Ovary (tissue), 9 donors: ENCODE data around the gene CARD9. TPM values are rescaled to one million over a fixed set of nuclear protein-coding genes. Genes with fewer than 3 reads are reported as not detected.
A peak's percentile ranks its signal among the peaks of the same experiment; 100 is the strongest.
"Not testable (repeated sequence)": the region's sequence is repeated elsewhere in the genome, so short reads cannot be mapped to it uniquely, and the experiment has no call there.

Source experiments
- DNase-seq, 5 donors: peaks; one replicate each; pipeline ENCODE4 v3.0.0-alpha.2; 2019 to 2020
- H3K27ac ChIP-seq, 2 donors: fragments of 200-600 bp; one replicate each; pipeline versions ENCODE4 v1.5.1 to v1.8.0; 2019 to 2022
- H3K27me3 ChIP-seq: fragments of 200-600 bp; one replicate; pipeline ENCODE4 v1.8.0; 2022
- H3K36me3 ChIP-seq: fragments of 200-600 bp; sonication (generic); one replicate; pipeline ENCODE4 v1.5.1; 2019
- H3K4me1 ChIP-seq: one replicate; pipeline ENCODE4 v1.8.1; 2013; ENCODE audit warnings: mild to moderate bottlenecking, moderate library complexity; ENCODE audit not compliant: insufficient read depth
- H3K4me3 ChIP-seq: fragments of 200-600 bp; sonication (generic); one replicate; pipeline ENCODE4 v1.5.1; 2017
- H3K9me3 ChIP-seq, 2 donors: fragments of 200-600 bp in 1 of 2; sonication (generic) in 1 of 2; one replicate each; pipeline versions ENCODE4 v1.5.1 to v1.8.1; 2013 to 2019; ENCODE audit warnings: mild to moderate bottlenecking in 1 of 2, moderate library complexity in 1 of 2
- EP300 ChIP-seq: sonication (generic); formaldehyde crosslinking; IDR thresholded peaks from one replicate; pipeline ENCODE4 v1.6.1; 2017; ENCODE audit warnings: antibody characterized with exemption
- POLR2A ChIP-seq: fragments of 450-650 bp; IDR thresholded peaks from one replicate; pipeline ENCODE4 v1.6.1; 2017; ENCODE audit warnings: antibody characterized with exemption, mild to moderate bottlenecking, moderate library complexity
- WGBS, 3 donors: extraction: QIAGEN DNeasy Blood & Tissue Kit in 1 of 3; methylation state at CpG; one replicate each; pipeline versions ENCODE4 v1.1.5 to v1.1.7; 2013 to 2017; 5-methylcytosine and 5-hydroxymethylcytosine counted together
- intact Hi-C, 4 donors: fragments of 100-400 bp; cut with DNase I; formaldehyde crosslinking; loops; one replicate each; pipeline versions ENCODE4 v1.11.0 to v1.15.1; 2022 to 2023
- polyA plus RNA-seq, 2 donors: library from polyadenylated mRNA; stranded (reverse); fragments of 200-250 nt in 1 of 2; fragments of 350-450 nt in 1 of 2; fragmentation: Illumina TruSeq in 1 of 2; extraction: RNeasy Lipid Tissue Mini Kit (QIAGEN cat#74804) in 1 of 2; gene quantifications; one replicate each; pipeline ENCODE4 v1.2.3, GENCODE V29; 2013 to 2014
- total RNA-seq, 7 donors: library from RNA; depleted of rRNA in 2 of 7; stranded (reverse); fragments of >200 nt in 2 of 7; fragmentation: NEBNext Ultra II Directional in 3 of 7; extraction: Animal tissue kit (Norgen Biotek cat#: 25700) in 3 of 7; gene quantifications; one replicate each; pipeline versions ENCODE4 v1.1.0 to v1.2.4, GENCODE V29; 2016 to 2023
- TF ChIP-seq, protein P1 (sequence below), 3 donors: fragments of 450-650 bp in 2 of 3; fragments of 200-600 bp in 1 of 3; IDR thresholded peaks; one replicate each; pipeline versions ENCODE4 v1.5.1 to v1.8.0; 2016 to 2022; ENCODE audit warnings: antibody characterized with exemption in 3 of 3, mild to moderate bottlenecking in 1 of 3
- donor health status: DM: no; HTN: no; CAD: no; lungs with moderate emphysema.
- donor health status: DM: no; HTN: no; CAD: no.
- donor health status: Bipolar disorder and iron deficiency.
- donor health status: DM: yes; HTN: yes; CAD: no.
- donor health status: DM: no; HTN: no; CAD: no.
- donor health status: DM: yes; HTN: yes; CAD: no.

Gene CARD9
- total and polyA plus RNA-seq, 9 donors = 0.48 to 3.5 (median 1.1) TPM; not detected in 1

DNA sequence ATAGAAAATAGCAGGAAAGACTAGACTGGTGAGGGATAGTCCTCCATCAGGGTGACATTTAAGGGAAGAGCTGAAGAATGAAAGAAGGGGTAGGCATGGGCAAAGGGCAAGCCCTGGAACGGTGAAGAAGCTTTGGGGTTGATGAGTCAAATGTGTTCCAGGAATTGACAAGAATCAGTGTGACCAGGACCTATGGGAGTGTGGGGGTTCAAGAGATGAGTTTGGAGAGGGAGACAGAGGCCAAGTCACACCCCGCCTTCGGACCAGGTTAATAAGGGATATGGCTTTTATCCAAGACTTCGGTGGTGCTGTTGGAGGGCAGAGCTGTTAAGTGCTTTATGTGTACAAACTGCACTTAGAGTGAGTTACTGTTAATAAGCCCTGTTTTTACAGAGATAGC lies 37.9 kb upstream of the CARD9 start:
- WGBS, 3 donors = 16 to 26% (median 21%) methylated on average over 4 of the region's 4 CpGs
- Histone ChIP-seq H3K27ac (no peak overlapping the region), H3K9me3 (no peaks in the 10 kb centered on the region), H3K36me3 (no peaks in the 10 kb centered on the region), H3K4me3 (peak overlapping the region; percentile 92), H3K27me3 (no peaks in the 10 kb centered on the region), H3K4me1 (peaks cover 2% of the 10 kb centered on the region)
- TF ChIP-seq EP300 (no peak), POLR2A (no peak)
- TF ChIP-seq, protein P1, sequence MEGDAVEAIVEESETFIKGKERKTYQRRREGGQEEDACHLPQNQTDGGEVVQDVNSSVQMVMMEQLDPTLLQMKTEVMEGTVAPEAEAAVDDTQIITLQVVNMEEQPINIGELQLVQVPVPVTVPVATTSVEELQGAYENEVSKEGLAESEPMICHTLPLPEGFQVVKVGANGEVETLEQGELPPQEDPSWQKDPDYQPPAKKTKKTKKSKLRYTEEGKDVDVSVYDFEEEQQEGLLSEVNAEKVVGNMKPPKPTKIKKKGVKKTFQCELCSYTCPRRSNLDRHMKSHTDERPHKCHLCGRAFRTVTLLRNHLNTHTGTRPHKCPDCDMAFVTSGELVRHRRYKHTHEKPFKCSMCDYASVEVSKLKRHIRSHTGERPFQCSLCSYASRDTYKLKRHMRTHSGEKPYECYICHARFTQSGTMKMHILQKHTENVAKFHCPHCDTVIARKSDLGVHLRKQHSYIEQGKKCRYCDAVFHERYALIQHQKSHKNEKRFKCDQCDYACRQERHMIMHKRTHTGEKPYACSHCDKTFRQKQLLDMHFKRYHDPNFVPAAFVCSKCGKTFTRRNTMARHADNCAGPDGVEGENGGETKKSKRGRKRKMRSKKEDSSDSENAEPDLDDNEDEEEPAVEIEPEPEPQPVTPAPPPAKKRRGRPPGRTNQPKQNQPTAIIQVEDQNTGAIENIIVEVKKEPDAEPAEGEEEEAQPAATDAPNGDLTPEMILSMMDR (IDR thresholded peaks at IDR 0.05) = no peak
- no peak for DNase-seq
- intact Hi-C loops = no loop called here

DNA sequence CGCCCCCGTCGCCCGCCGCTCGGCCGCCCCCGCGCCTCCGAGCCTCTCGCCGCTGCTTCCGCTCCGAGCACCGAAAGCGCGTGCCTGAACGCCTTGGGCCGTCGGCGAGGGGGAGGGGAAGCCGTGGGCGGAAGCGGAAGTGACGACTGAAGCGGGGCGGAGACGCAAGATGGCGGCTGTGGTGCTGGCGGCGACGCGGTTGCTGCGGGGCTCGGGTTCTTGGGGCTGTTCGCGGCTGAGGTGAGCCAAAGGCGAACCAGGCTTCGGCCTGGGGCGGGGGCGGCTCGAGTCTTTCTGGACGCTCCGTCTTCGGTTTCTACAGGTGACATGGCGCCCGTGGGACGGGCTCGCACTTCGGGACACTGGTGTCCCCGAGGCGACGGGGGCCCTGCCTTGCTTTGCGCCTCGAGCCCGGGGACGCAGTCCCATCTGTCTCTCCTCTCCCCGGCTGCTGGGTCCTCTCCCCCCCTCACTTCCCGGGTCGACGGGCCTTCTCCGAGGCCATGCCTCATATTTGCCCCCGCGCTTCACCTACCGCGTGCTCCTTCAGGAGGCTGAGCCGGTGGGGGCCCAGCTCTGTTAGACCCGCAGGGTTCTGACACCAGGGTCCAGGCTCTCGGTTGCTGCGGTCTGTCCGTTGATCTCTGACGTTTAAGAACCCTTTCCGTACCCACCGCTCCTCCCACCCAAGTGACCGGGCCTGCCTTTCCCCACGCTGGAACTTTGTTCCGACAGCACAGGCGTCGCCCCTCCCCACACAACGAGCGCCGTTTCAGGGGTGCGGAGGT lies 37.2 kb upstream of the CARD9 start, which contains the start of the genes ENTR1 and PMPCA:
TSS of gene ENTR1 (minus strand) at position 115 of the 788 bp plus-strand sequence. CDS start 217 bp downstream, outside the sequence.
TSS of gene PMPCA (plus strand) at position 159 of the 788 bp plus-strand sequence. CDS start at position 170, 11 bp downstream.
- H3K36me3 ChIP-seq = no peaks in the 10 kb centered on the region
- intact Hi-C loops = no loop called here
- WGBS, 3 donors = 0% methylated on average over 49 to 83 of the region's 83 CpGs
- TF ChIP-seq, protein P1 (IDR thresholded peaks at IDR 0.05) = no peak
- peak; percentile 93 for TF ChIP-seq POLR2A
- DNase-seq = peak; percentile 90 to 95 (median 94)
- peak within 1 kb of the TSS; percentile 92 for H3K4me3 ChIP-seq
- H3K9me3 ChIP-seq = no peaks in the 10 kb centered on the region
- peak within 1 kb of the TSS; percentile 71 to 74 for H3K27ac ChIP-seq
- peaks cover 2% of the 10 kb centered on the region for H3K4me1 ChIP-seq
- H3K27me3 ChIP-seq = no peaks in the 10 kb centered on the region

DNA sequence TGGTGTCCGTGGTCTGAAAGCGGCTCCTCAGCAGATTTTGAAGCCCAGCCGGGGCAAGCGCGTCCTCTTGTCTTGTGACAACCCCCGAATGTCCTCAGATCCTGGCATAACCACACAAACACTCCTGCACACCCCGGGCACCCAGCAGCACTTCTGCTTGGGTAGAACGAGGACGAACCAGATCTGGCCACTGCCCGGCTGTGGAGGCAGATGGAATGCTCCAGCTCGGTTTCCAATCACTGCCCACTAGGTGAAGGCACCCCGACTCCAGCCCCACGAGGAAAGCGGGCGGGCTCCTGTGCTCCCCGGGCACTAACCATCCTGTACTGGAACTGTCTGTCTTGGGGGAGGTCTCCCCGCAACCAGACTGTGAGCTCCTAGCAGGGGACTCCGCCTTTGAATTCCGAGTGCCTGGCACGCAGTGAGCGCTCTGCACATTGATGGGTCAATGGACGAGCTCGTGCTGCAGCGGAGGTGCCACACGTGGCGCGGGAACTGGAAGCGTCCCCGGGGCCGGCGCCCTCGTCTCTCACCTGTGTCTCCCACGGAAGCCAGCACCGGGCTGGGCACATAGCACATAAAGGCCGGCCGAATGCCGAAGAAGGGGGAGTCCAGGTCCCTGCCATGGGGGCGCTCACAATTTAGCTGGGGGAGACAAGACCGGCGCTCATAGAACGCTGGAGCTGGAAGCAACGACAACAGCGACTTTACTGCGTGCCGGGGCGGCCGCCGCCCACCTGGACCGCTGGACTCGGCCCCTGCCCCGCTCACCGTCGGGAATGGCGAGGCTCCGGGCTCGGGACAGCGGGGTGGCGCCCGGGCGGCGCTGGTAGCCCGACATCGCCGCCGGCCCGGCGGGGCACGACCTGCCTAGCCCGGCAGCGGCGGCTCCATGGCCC lies 36.3 kb upstream of the CARD9 start:
- Histone ChIP-seq H3K27ac (peak overlapping the region in 1 of 2 donors; percentile 28), H3K4me1 (peaks cover 2% of the 10 kb centered on the region), H3K27me3 (no peaks in the 10 kb centered on the region), H3K4me3 (peak overlapping the region; percentile 92), H3K9me3 (no peaks in the 10 kb centered on the region), H3K36me3 (no peaks in the 10 kb centered on the region)
- no peak for TF ChIP-seq EP300
- TF ChIP-seq, protein P1 (IDR thresholded peaks at IDR 0.05) = no peak
- TF ChIP-seq POLR2A = no peak
- 6 to 14% (median 7%) methylated on average over 49 to 71 of the region's 71 CpGs for WGBS, 3 donors
- intact Hi-C loops = no loop called here
- DNase-seq = peak in 2 of 5 donors; percentile 51 to 60

GRCh38 chr9:136407911-136408310 lies 34.4 kb upstream of the CARD9 start:
- Histone ChIP-seq H3K4me3 (no peak overlapping the region), H3K4me1 (peaks cover 2% of the 10 kb centered on the region), H3K36me3 (no peaks in the 10 kb centered on the region), H3K9me3 (no peaks in the 10 kb centered on the region), H3K27me3 (no peaks in the 10 kb centered on the region), H3K27ac (no peak overlapping the region)
- DNase-seq = no peak
- WGBS, 3 donors = 84 to 90% (median 87%) methylated on average over 7 of the region's 7 CpGs
- TF ChIP-seq EP300 = no peak
- TF ChIP-seq POLR2A = no peak
- TF ChIP-seq, protein P1 (IDR thresholded peaks at IDR 0.05) = no peak
- intact Hi-C loops = no loop called here

- DNase-seq, H3K9me3 ChIP-seq, H3K36me3 ChIP-seq, H3K4me1 ChIP-seq, H3K4me3 ChIP-seq, H3K27ac ChIP-seq, H3K27me3 ChIP-seq, intact Hi-C loops: not testable (repeated sequence)
- WGBS, 3 donors = 85 to 89% (median 87%) methylated on average over 28 of the region's 28 CpGs
These were observed 33.6 kb upstream of the CARD9 start for GRCh38 chr9:136407061-136407460.

DNA sequence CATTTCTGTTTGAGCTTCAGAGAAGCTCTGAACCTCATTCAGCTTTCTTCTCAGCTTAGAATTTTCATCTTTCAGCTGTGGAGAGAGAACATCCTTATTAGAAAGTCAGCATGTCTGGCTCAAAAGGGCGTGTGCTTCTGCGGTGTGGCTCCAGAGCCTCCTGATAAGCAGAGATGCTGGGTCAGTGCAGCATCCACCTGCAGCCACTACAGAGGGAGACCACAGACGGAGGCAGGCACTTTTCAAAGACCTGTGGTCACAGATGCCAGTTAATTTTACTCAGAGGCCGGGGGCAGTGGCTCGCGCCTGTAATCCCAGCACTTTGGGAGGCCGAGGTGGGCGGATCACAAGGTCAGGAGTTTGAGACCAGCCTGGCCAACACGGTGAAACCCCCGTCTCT lies 32.4 kb upstream of the CARD9 start:
- H3K9me3 ChIP-seq, H3K27me3 ChIP-seq, intact Hi-C loops, H3K27ac ChIP-seq, DNase-seq, H3K4me3 ChIP-seq, H3K36me3 ChIP-seq, H3K4me1 ChIP-seq: not testable (repeated sequence)
- WGBS, 3 donors = 78 to 83% (median 80%) methylated on average over 10 of the region's 10 CpGs
